ENCODE results near the gene SPNS3.
A peak's percentile ranks its signal among the peaks of the same experiment; 100 is the strongest.

SPNS3 gene

GRCh38 chr17:4527566-4528125, 93.9 kb downstream of the SPNS3 start:
- DNase-seq (ENCODE audit: low spot score), result no peak

- DNase-seq (ENCODE audit: low spot score), result no peak
Measured at GRCh38 chr17:4529533-4530152, 95.9 kb downstream of the SPNS3 start.

DNA sequence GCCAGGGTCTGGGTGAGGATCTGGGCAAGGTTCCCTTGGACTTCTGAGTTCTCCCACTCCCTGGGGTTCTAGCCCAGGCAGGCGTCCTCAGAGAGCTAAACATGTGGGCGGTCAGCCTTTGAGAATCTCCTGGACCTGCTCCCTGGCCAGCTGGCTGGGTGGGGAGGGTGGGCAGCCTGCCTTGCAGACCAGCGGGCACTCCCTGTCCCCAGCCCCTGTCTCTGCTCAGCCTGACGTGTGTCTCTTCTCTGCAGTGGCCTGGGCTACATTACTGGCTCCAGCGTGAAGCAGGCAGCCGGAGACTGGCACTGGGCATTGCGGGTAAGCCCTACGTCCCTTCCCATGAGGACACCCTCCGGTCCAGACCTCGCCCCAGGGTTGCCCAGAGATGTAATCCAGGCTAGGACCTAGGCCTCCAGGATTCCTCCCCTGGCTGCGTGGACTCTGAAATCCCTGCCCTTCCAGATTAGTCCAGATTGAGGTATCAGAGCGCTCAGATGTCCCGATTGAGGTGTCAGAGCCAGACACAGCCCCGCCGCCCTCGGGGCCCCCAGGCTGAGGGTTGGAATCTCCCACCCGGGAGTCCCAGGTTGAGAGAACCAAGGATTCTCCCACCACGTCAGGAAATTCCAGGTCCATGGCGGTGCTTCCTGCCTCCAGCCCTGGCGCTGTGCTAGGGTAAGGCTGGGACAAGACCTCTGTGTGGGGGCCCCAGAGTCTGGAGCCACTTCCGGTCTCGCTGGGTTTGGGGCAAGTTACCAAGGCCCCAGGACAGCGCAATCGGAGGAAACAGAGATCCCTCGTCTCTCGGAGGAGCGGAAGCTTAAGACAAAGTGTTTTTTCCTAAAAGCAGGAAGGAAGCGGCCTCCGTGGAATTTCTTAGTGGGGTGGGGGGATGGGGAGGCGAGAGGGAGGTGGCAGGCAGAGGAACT, 97.3 kb downstream of the SPNS3 start:
- no peak for DNase-seq (ENCODE audit: low spot score)

DNA sequence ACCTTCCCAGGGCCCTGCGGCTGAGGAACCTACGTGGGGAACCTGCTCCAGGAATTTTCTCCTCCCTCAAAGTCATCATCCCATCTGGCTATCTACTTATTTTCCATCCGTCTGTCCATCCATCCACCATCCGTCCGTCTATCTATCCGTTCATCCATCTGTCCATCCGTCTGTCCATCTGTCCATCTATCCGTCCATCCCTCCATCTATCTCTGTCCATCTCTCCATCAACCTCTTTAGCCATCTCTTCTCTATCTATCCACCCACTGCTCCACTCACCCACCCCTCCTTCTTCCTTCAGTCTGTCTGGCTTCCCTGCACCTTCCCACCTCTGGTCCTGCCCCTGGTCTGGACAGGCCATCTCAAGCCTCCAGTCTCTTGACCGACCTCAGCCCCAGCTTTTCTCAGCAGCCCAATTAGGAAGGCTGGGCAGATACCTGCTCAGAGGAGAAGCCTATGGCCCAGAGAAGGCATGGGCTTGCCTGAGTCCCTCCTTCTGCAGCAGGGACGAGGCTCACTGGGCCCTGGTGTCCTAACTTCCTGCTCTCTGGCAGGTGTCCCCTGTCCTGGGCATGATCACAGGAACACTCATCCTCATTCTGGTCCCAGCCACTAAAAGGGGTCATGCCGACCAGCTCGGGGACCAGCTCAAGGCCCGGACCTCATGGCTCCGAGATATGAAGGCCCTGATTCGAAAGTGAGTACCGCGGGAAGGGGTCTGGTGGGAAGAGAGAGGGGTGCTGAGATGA, 98.4 kb downstream of the SPNS3 start:
- DNase-seq (ENCODE audit: low spot score), result no peak

DNA sequence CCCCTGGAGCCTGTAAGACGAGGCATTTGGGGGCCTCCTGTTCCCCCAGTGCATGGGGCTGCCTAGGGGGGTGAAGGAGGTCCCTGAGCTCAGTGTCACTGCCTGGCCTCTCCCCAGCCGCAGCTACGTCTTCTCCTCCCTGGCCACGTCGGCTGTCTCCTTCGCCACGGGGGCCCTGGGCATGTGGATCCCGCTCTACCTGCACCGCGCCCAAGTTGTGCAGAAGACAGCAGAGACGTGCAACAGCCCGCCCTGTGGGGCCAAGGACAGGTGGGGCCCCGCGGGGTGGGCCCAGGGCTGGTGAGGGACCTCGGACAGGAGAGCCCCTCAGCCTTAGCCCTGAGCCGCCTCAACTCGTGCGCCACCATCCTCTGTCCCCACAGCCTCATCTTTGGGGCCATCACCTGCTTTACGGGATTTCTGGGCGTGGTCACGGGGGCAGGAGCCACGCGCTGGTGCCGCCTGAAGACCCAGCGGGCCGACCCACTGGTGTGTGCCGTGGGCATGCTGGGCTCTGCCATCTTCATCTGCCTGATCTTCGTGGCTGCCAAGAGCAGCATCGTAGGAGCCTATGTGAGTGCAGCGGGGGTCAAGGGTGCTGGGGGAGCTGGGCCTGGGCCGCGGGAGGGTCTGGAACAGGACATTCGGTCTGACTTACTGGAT, 99.3 kb downstream of the SPNS3 start:
- DNase-seq (ENCODE audit: low spot score), result no peak

- no peak for DNase-seq (ENCODE audit: low spot score)
Measured at GRCh38 chr17:4533523-4534504, 100.1 kb downstream of the SPNS3 start.

GRCh38 chr17:4534515-4534914, 100.8 kb downstream of the SPNS3 start:
- DNase-seq (ENCODE audit: low spot score), result no peak

- no peak for DNase-seq (ENCODE audit: low spot score)
Measured at GRCh38 chr17:4534928-4535666, 101.4 kb downstream of the SPNS3 start.

GRCh38 chr17:4535667-4536258, 102.0 kb downstream of the SPNS3 start:
- DNase-seq (ENCODE audit: low spot score), result no peak

GRCh38 chr17:4536259-4536741, 102.6 kb downstream of the SPNS3 start:
- DNase-seq (ENCODE audit: low spot score), result peak; percentile 44

DNA sequence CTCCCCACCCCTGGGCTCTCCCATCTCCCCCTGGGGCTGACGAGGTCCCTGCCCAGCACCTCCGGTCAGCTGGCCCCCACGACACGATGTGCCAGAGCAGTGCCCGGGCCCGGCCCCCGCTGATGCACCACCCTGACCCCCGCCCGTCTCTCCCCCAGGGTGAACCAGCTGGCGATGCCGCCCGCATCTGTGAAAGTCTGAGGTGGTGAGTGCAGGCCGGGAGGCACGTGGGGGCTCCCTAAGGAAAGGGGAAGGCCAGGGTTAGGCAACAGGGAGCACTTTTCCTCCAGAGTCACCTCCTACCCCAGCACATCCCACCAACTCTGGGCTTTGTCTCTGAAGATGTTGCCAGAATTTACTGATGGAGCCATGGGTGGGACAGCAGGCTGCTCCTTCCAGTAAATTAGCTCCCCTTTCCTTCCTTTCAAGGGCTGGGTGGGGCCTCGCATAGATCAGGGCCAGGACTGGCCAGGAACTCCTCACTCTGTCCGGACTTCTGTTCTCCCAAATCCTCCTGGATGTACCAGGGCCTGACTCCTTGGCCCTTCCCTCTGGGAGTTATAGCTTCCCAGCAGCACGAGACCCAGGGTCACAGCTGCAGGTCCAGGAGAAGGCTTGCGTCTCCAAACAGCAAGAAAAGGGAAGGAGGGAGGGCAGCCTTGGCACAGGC, 103.1 kb downstream of the SPNS3 start:
- DNase-seq (ENCODE audit: low spot score), result peak; percentile 50

Measured in AG08395 (cell line).